SH-SY5Y (cell line): Measurements from ENCODE around the gene POU6F2.

ENCODE experiments used
- GATA2 ChIP-seq: IDR thresholded peaks from 2 replicates; pipeline ENCODE4 v1.6.1; 2011; ENCODE audit warnings: mild to moderate bottlenecking, low read depth, low read length
- GATA3 ChIP-seq: IDR thresholded peaks from 2 replicates; pipeline ENCODE4 v1.6.1; 2011; ENCODE audit warnings: low read depth, mild to moderate bottlenecking, low read length, moderate library complexity

The POU6F2 gene

DNA sequence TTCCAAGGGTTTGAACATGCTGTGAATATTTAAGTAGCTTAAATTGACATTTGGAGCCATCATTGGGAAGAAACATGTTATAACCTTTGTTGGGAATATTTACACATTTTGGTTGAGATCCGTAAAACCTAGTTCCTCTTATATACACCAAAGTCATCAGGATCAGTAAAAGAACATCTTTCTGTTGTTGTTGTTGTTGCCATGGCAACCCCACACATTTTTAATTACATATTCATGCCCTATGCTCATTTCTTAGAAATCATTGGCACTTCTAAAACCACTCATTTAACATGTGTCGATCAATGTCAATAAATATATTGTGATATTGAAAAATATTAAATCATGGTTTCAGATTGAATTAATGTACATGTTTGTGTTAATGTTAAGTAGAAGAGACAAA lies 122.6 kb downstream of the POU6F2 start:
- TF ChIP-seq GATA3 (no peak), GATA2 (no peak)

DNA sequence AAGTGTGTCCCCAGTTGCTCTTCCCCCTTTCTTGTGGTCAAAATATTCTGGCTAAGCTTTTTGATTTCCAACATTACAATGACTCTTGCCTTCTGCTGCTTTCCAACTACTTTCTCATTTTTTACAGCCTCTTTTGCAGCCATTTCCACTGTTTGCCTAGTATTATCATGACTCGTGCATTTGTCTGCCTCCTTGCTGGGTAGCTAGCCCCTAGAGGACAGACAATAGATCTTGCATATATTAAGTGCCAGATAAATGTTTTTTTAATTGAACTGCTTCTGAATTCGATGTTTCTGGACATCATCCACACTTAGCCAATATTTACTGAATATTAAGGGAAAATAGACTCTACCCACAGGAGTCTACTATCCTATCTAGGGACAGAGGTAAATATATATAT lies 124.5 kb downstream of the POU6F2 start:
- no peak for TF ChIP-seq GATA2
- no peak for TF ChIP-seq GATA3

DNA sequence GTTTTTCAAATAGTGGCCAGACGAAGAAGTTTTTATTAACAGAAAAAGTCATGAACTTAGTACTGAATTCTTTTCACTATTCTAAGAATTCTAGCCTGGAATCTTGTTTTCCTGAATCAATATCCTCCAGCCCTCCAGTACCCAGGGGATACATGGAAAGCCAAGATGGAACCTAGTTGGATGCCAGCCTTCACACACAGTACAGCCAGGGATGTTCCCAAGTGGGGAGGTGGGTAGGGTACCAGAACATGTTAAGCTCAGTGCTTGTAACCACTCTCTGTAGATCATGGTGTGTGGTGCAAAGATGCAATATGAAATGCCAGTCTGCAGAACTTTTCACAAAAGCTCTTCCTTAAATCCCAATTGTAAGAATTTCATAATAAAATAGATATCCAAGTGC lies 128.0 kb downstream of the POU6F2 start:
- TF ChIP-seq GATA2 (no peak), GATA3 (no peak)

DNA sequence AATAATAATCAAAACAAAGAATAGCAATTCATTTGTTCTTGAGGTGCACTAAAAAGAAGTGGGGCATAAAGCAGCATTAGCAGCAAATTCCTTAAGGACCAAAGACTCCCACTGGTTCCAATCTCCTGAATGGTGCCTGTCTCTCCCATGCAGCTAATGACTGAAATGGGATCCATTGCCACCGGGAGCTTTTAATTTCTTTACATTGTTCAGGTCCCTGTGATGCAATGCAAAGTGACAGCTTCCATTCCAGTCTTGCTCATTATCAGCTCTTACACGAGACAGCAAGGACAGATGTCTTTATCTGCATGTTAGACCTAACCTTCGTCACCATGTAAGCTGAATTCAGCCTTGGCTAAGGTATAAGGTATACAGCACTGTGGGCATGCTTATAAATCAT lies 148.1 kb downstream of the POU6F2 start:
- TF ChIP-seq GATA3 (no peak), GATA2 (no peak)

DNA sequence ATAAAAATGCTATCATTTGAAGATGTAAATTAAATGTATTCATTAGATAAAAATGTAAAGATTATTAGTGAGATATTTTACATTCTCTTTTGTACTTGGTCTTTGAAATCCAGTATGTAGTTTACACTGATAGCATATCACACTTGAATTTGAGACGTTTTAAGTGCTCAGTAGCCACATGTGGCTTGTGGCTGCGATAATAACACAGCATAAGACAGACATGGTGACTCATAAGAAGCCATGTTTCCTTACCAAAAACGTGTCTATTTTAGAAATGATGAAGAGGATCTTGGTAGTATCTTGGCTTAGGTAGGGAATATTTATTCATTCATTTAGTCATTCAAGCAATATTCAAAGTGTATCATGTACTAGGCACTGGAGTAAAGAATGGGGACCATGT lies 149.3 kb downstream of the POU6F2 start:
- no peak for TF ChIP-seq GATA3
- TF ChIP-seq GATA2, result no peak

DNA sequence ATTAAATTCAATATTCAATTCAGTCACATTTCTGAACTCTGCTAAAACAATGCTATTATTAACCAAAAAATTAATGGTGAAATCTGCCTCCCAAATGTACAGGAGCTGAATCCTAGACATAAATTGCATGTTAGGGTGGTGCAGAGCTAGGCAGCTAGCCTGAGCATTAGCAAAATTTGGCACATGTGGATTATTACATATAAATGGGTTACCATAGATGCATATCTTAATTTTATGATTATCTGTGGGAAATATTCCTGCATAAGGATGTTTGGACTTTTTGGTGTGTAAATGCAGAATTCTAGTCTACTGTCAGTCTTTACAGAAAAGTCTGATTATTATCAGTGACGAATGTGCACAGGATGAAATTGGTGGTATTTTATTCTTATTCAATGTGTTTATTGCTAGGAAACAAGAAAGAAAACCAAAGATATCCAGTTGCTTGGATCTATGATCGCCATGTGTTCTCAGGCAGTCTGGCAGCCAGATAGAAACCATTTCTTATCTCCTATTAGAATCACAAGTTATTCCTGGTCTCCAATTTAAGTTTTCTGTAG lies 150.7 kb downstream of the POU6F2 start:
- TF ChIP-seq GATA3 (no peak), GATA2 (no peak)

DNA sequence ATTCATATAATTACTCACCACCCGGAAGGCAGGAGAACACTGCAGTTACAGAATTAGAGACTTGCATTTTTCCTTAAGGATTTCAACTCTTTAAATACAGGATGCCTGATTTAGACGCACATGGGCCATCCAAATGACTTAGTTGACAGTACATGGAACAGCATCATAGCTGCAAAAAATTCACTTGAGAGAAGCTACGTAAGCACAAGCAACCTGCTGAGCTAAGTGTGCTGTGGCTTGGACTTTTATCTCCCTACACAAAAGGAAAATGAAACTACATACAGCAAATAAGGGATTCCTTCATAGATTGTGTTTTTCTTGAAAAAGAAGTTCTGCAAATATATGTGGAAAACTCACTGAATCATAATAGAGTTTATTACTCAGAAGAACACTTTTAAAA lies 152.6 kb downstream of the POU6F2 start:
- TF ChIP-seq GATA3, result no peak
- no peak for TF ChIP-seq GATA2

DNA sequence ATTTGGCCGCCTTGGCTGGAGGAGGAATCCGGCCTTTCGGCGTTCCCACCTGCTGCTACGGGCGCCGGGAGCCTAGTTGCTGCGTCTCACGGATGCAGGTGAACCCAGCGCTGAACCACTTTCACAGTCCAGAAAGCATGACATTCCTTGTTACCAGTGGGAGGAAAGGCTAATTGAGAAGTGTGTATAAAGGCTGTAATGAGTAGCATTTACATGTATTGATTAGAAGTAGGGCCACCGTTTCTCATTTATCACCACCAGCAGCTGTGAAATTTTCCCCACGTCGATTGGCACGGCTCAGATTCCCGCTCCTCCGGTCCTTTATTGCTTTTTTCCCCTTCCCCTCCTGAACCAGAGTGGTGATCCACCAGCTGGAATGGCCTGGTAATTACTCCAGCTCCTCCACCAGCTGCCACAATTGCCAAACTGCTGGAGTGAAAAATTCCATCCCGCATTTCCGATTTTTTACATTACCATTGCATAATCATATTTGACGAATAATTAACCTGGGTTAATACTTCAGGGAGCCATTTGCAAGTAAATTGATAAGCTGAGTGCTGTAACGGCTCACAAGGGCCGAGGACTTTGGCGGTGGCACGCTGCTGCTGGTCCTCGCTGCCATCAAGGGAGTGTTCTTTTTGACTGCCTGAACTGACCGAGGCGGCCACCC lies 153.3 kb downstream of the POU6F2 start:
- TF ChIP-seq GATA2 (no peak), GATA3 (no peak)

DNA sequence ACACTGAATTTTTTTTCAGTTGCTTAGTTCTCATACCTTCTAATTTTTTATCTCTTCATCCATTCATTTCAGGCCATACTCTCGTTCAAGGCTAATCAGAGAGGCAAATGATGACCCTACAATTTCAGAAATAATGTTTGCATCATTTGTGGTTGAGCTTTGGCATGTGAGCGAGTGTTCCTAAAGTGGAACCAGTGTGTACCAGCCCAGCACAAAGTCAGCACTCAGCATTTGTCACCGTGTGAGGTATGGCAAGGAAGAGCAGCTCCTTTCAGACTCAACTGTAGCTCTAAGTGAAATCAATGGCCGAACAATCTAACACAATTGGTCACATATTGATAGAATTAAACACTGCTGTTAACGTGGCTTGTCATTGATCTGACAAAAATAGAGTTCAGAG lies 154.6 kb downstream of the POU6F2 start:
- TF ChIP-seq GATA2 (no peak), GATA3 (no peak)

DNA sequence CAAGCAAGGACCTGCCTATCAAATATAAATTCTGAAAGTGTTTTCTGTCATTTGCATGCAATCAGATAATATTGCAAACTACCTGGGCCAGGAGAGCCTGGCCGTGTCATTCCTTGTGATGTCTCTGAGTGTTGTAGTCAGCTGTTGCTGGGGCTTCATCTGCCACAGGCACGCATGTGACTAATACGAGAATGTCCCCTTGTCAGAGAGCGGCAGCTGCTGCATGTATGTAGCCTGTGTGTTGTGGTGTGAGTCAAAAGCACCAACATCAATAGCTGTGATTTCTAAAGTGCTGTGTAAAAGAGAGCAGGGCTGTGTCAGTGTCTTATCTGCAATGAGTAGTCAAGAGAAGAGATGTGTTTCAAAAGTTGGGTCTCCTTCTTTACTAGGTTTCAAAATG lies 155.4 kb downstream of the POU6F2 start:
- TF ChIP-seq GATA3, result no peak
- TF ChIP-seq GATA2, result no peak

DNA sequence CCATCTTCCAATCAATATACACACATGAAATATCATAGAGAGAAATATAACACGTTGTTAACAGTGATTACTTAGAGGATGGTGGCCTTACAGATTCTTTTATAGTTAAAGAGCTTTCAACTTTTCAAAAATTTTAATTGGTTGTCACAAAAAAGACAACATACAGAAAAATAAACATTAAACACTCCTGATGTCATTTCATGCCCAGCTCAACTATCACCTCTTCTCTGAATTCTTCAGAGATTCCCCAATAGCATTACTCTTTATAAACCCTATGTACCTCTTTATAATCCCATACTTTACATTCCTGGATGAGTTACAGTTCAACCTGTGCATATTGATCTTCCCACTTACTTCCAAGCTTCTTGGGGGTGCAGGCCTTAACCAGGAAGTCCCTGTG lies 159.8 kb downstream of the POU6F2 start:
- TF ChIP-seq GATA2 (no peak), GATA3 (no peak)

DNA sequence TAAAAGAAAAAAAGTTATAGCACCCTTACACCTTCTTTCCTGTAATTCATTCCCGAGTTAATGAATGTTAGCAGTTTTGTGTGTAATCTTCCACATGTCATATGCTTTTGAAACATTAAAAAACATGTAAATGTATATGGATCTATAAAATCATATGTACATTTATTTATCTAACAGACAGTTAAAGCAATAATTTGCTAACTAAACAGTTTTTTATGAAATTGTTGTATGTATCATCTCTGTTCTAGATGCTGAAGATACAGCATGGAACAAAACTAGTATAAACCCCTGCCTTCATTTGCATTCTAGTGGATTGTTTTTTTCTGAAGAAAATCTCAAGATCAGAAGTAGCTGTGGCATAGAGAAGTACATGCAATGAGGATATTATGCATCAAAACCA lies 165.0 kb downstream of the POU6F2 start:
- TF ChIP-seq GATA3, result no peak
- no peak for TF ChIP-seq GATA2

DNA sequence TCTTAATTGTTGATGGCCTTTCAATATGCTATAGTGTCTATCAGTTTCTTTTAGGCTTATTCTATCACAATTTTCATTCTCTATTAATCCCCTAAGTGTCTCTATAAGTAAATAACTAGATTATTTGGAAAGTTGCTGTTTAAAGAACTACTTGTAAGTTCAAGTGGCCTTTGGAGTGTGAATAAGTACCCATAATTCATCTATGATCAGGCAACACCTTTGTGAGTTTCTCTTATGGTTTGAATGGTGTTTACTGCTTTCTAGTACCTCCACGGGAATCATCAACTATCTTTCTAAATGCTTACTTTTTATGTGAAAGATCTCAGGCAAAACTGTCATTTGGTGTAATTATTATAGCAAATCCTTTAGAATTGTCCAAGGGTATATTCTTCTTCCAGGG lies 166.7 kb downstream of the POU6F2 start:
- TF ChIP-seq GATA2, result no peak
- no peak for TF ChIP-seq GATA3

DNA sequence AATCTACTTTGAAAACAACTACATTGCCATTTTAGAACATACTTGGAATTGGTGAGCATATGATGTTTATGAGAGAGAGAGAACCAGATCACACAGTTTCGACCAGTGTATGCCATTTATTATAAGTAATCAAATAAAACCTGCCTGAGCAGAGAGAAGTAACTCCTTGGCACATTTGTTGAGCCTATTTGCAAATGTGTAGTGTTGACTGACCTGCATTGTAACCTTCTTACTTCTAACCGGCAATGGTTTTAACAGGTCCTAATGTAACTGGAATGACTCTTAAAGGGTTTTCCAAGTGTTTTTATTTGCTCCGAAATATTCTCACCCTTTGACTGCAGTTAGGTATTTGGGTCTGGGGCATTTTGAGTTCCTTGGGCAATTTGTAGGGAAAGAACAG lies 167.6 kb downstream of the POU6F2 start:
- no peak for TF ChIP-seq GATA3
- no peak for TF ChIP-seq GATA2

DNA sequence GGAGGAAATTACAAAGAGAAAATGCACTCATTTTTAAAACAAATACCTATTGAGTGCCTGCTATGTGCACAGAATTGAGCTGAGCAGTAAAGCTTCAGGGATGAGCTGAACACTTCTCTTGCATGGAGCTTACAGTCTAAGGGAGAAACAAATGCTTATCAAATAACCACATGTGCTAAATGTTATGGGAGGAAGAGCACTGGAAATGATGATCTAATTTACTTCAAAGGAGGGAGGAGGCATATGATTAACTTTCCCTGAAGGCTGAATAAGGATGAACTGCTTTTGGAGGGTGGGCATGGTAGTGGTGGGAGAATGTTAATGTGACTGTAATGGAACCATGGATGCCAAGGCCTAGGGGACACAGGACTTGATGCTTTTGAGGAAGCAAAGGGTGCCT lies 168.2 kb downstream of the POU6F2 start:
- no peak for TF ChIP-seq GATA3
- no peak for TF ChIP-seq GATA2

DNA sequence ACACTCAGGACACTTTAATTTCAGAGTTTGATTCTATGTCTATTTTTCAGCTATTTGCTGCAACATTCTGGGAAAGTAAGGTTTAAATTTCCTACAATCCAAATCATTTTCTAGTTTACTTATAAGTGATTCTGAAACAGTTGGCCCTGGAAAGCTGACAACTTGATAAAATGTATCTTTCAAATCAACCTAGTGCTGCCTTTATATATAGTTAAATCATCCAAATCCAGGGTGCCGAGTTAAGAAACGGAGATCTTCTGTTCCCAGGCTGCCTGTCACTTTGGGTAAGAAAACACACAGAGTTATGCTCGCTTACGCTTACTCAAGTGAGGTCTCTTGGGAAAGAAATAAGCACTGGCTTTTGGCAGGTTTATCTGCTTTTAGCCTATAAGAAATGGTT lies 175.0 kb downstream of the POU6F2 start:
- no peak for TF ChIP-seq GATA3
- no peak for TF ChIP-seq GATA2
